ENCODE data around the gene SCN4A. TPM values are rescaled to one million over a fixed set of nuclear protein-coding genes. Genes with fewer than 3 reads are reported as not detected.
"Not testable (repeated sequence)": the region's sequence is repeated elsewhere in the genome, so short reads cannot be mapped to it uniquely, and the experiment has no call there.

The SCN4A gene
- total RNA-seq = under 1 TPM; 0.04 to 0.17 TPM

- H3K27ac Mint-ChIP-seq = no peak within 1 kb of the TSS
- ChIA-PET CTCF (interaction anchor here (0.7 to 1.8 kb wide), 3 partner anchors 8 to 107 kb away, joined by 3 to 4 read pairs (median 4); no protein-coding TSS in a partner anchor), POLR2A (no interaction called here)
- no peak within 1 kb of the TSS for H3K4me3 Mint-ChIP-seq
- H3K9me3 Mint-ChIP-seq = no peaks in the 10 kb centered on the region
- DNase-seq = no peak
- H3K4me1 Mint-ChIP-seq = peaks cover 12% of the 10 kb centered on the region
- H3K36me3 Mint-ChIP-seq (ENCODE audit: low read depth) = no peaks in the 10 kb centered on the region
- H3K27me3 Mint-ChIP-seq = peaks cover 4% of the 10 kb centered on the region
These were observed at the start of gene SCN4A for GRCh38 chr17:63972796-63973195. Gene SCN4A, minus strand, starts transcription at chr17:63972918. Its CDS starts 77 bp downstream, at chr17:63972841.

GRCh38 chr17:64020056-64020766 lies 47.5 kb upstream of the SCN4A start, which contains the start of gene ICAM2:
Gene ICAM2, minus strand, starts transcription at chr17:64020633. Its CDS starts 13,942 bp downstream, at chr17:64006691.
- CTCF ChIA-PET = interaction anchor here (0.6 to 2.4 kb wide), 22 partner anchors 9 to 576 kb away, joined by 3 to 22 read pairs (median 5); partner anchors contain the start of genes ERN1, GH1 and PRR29
- Mint-ChIP-seq H3K27me3 (no peaks in the 10 kb centered on the region), H3K4me3 (peak within 1 kb of the TSS; percentile 96), H3K36me3 (ENCODE audit: low read depth) (peaks cover 30% of the 10 kb centered on the region), H3K9me3 (peaks cover 4% of the 10 kb centered on the region), H3K27ac (peak within 1 kb of the TSS; percentile 100), H3K4me1 (peaks cover 74% of the 10 kb centered on the region)
- DNase-seq = peak; percentile 96
- POLR2A ChIA-PET = interaction anchor here (0.6 to 1.5 kb wide), 5 partner anchors 24 to 469 kb away, joined by 3 to 5 read pairs (median 5); no protein-coding TSS in a partner anchor

- ChIA-PET CTCF (interaction anchor here (0.7 to 2.4 kb wide), 15 partner anchors 8 to 283 kb away, joined by 3 to 22 read pairs (median 5); partner anchors contain the start of genes GH1 and PRR29), POLR2A (interaction anchor here (1.5 kb wide), 1 partner anchor 126 kb away, joined by 5 read pairs; no protein-coding TSS in a partner anchor)
- DNase-seq, H3K9me3 Mint-ChIP-seq, H3K27me3 Mint-ChIP-seq: not testable (repeated sequence)
- peaks cover 72% of the 10 kb centered on the region for H3K4me1 Mint-ChIP-seq
- H3K36me3 Mint-ChIP-seq (ENCODE audit: low read depth) = peaks cover 34% of the 10 kb centered on the region
- peak overlapping the region; percentile 100 for H3K27ac Mint-ChIP-seq
- H3K4me3 Mint-ChIP-seq = peak overlapping the region; percentile 96
These were observed 46.8 kb upstream of the SCN4A start for GRCh38 chr17:64019551-64019961.

- CTCF ChIA-PET = interaction anchor here (0.6 to 2.2 kb wide), 9 partner anchors 8 to 116 kb away, joined by 3 to 18 read pairs (median 3); no protein-coding TSS in a partner anchor
- Mint-ChIP-seq H3K27me3 (no peaks in the 10 kb centered on the region), H3K27ac (peak overlapping the region; percentile 90), H3K4me1 (peaks cover 69% of the 10 kb centered on the region), H3K9me3 (peaks cover 4% of the 10 kb centered on the region), H3K36me3 (ENCODE audit: low read depth) (peaks cover 35% of the 10 kb centered on the region), H3K4me3 (peak overlapping the region; percentile 96)
- no peak for DNase-seq
- POLR2A ChIA-PET = no interaction called here
These were observed 44.8 kb upstream of the SCN4A start for GRCh38 chr17:64017381-64017980.

GRCh38 chr17:64016974-64017373 lies 44.3 kb upstream of the SCN4A start:
- peaks cover 65% of the 10 kb centered on the region for H3K4me1 Mint-ChIP-seq
- no peak for DNase-seq
- peak overlapping the region; percentile 96 for H3K4me3 Mint-ChIP-seq
- ChIA-PET CTCF (interaction anchor here (0.6 to 2.2 kb wide), 9 partner anchors 8 to 117 kb away, joined by 3 to 18 read pairs (median 3); no protein-coding TSS in a partner anchor), POLR2A (no interaction called here)
- peak overlapping the region; percentile 82 for H3K27ac Mint-ChIP-seq
- peaks cover 4% of the 10 kb centered on the region for H3K9me3 Mint-ChIP-seq
- H3K27me3 Mint-ChIP-seq = no peaks in the 10 kb centered on the region
- H3K36me3 Mint-ChIP-seq (ENCODE audit: low read depth) = peaks cover 36% of the 10 kb centered on the region

GRCh38 chr17:64016231-64016784 lies 43.6 kb upstream of the SCN4A start:
- DNase-seq = no peak
- H3K9me3 Mint-ChIP-seq = peaks cover 4% of the 10 kb centered on the region
- H3K36me3 Mint-ChIP-seq (ENCODE audit: low read depth) = peaks cover 41% of the 10 kb centered on the region
- POLR2A ChIA-PET = no interaction called here
- H3K27me3 Mint-ChIP-seq = no peaks in the 10 kb centered on the region
- CTCF ChIA-PET = interaction anchor here (0.6 to 2.2 kb wide), 10 partner anchors 9 to 117 kb away, joined by 3 to 18 read pairs (median 3); no protein-coding TSS in a partner anchor
- H3K27ac Mint-ChIP-seq = peak overlapping the region; percentile 82
- peak overlapping the region; percentile 96 for H3K4me3 Mint-ChIP-seq
- H3K4me1 Mint-ChIP-seq = peaks cover 64% of the 10 kb centered on the region

GRCh38 chr17:64015447-64015846 lies 42.7 kb upstream of the SCN4A start:
- Mint-ChIP-seq H3K36me3 (ENCODE audit: low read depth) (peaks cover 49% of the 10 kb centered on the region), H3K4me1 (peaks cover 65% of the 10 kb centered on the region), H3K9me3 (peaks cover 4% of the 10 kb centered on the region), H3K4me3 (peak overlapping the region; percentile 67), H3K27me3 (no peaks in the 10 kb centered on the region), H3K27ac (peak overlapping the region; percentile 82)
- POLR2A ChIA-PET = no interaction called here
- DNase-seq = no peak
- CTCF ChIA-PET = no interaction called here

- H3K4me1 Mint-ChIP-seq = peaks cover 61% of the 10 kb centered on the region
- peaks cover 51% of the 10 kb centered on the region for H3K36me3 Mint-ChIP-seq (ENCODE audit: low read depth)
- H3K9me3 Mint-ChIP-seq = no peaks in the 10 kb centered on the region
- no peaks in the 10 kb centered on the region for H3K27me3 Mint-ChIP-seq
- no peak overlapping the region for H3K4me3 Mint-ChIP-seq
- CTCF ChIA-PET = interaction anchor here (1.3 to 2.4 kb wide), 2 partner anchors 10 to 19 kb away, joined by 4 to 5 read pairs; no protein-coding TSS in a partner anchor
- no peak for DNase-seq
- POLR2A ChIA-PET = interaction anchor here (0.6 kb wide), 1 partner anchor 268 kb away, joined by 5 read pairs; the partner anchor contains the start of gene STRADA
- no peak overlapping the region for H3K27ac Mint-ChIP-seq
These were observed 37.1 kb upstream of the SCN4A start for GRCh38 chr17:64009571-64010402.

- CTCF ChIA-PET = interaction anchor here (1.3 to 2.4 kb wide), 2 partner anchors 9 to 18 kb away, joined by 4 to 5 read pairs; no protein-coding TSS in a partner anchor
- Mint-ChIP-seq H3K36me3 (ENCODE audit: low read depth) (peaks cover 57% of the 10 kb centered on the region), H3K9me3 (no peaks in the 10 kb centered on the region), H3K4me3 (no peak overlapping the region), H3K4me1 (peaks cover 54% of the 10 kb centered on the region), H3K27me3 (no peaks in the 10 kb centered on the region), H3K27ac (peak overlapping the region; percentile 68)
- POLR2A ChIA-PET = no interaction called here
- DNase-seq = no peak
These were observed 36.1 kb upstream of the SCN4A start for GRCh38 chr17:64008830-64009229.

- H3K27ac Mint-ChIP-seq = no peak overlapping the region
- ChIA-PET POLR2A (no interaction called here), CTCF (no interaction called here)
- H3K4me3 Mint-ChIP-seq = no peak overlapping the region
- H3K9me3 Mint-ChIP-seq = no peaks in the 10 kb centered on the region
- H3K36me3 Mint-ChIP-seq (ENCODE audit: low read depth) = peaks cover 59% of the 10 kb centered on the region
- no peak for DNase-seq
- H3K27me3 Mint-ChIP-seq = no peaks in the 10 kb centered on the region
- peaks cover 51% of the 10 kb centered on the region for H3K4me1 Mint-ChIP-seq
These were observed 35.6 kb upstream of the SCN4A start for GRCh38 chr17:64008346-64008745.

GRCh38 chr17:64007838-64008282 lies 35.1 kb upstream of the SCN4A start:
- Mint-ChIP-seq H3K27ac (no peak overlapping the region), H3K27me3 (no peaks in the 10 kb centered on the region), H3K4me3 (no peak overlapping the region), H3K9me3 (no peaks in the 10 kb centered on the region), H3K4me1 (peaks cover 47% of the 10 kb centered on the region), H3K36me3 (ENCODE audit: low read depth) (peaks cover 60% of the 10 kb centered on the region)
- no peak for DNase-seq
- ChIA-PET POLR2A (no interaction called here), CTCF (interaction anchor here (1.2 kb wide), 1 partner anchor 9 kb away, joined by 3 read pairs; no protein-coding TSS in a partner anchor)
